GM23338 (cell line): Measurements from ENCODE around the gene TMA7B. TPM values are rescaled to one million over a fixed set of nuclear protein-coding genes. Genes with fewer than 3 reads are reported as not detected.

Source experiments
- ATAC-seq: fragments of 200-7000 bp; cut with Tn5 transposase; 3 replicates; pipeline ENCODE4 v1.9.1; 2020
- DNase-seq: peaks from one replicate; pipeline ENCODE4 v3.0.0-alpha.2; 2015; ENCODE audit warnings: low spot score
- H2AFZ ChIP-seq: fragments of 200-600 bp; sonication (generic); 2 replicates; pipeline ENCODE4 v1.8.0; 2016; ENCODE audit warnings: antibody characterized with exemption, mild to moderate bottlenecking, moderate library complexity
- H3F3A ChIP-seq: fragments of 200-600 bp; sonication (generic); replicated peaks from 2 replicates; pipeline ENCODE4 v1.8.0; 2017; ENCODE audit warnings: antibody characterized with exemption, mixed run types, low read depth
- H3K27ac ChIP-seq: fragments of 200-600 bp; sonication (generic); 2 replicates; pipeline ENCODE4 v1.6.1; 2016; ENCODE audit warnings: low read depth
- H3K27me3 ChIP-seq: fragments of 200-600 bp; sonication (generic); 2 replicates; pipeline ENCODE4 v1.8.0; 2016; ENCODE audit warnings: mild to moderate bottlenecking, mixed run types, moderate library complexity; ENCODE audit not compliant: insufficient read depth
- H3K36me3 ChIP-seq: fragments of 200-600 bp; sonication (generic); 2 replicates; pipeline ENCODE4 v1.8.0; 2016; ENCODE audit warnings: mild to moderate bottlenecking; ENCODE audit not compliant: insufficient read depth
- H3K4me1 ChIP-seq: fragments of 200-600 bp; sonication (generic); 2 replicates; pipeline ENCODE4 v1.8.0; 2016; ENCODE audit warnings: mild to moderate bottlenecking, moderate library complexity; ENCODE audit not compliant: insufficient read depth
- H3K4me2 ChIP-seq: fragments of 200-600 bp; sonication (generic); 2 replicates; pipeline ENCODE4 v1.7.1; 2017; ENCODE audit warnings: mixed run types
- H3K4me3 ChIP-seq: fragments of 200-600 bp; sonication (generic); 2 replicates; pipeline ENCODE4 v1.6.1; 2016; ENCODE audit warnings: mixed run types
- H3K79me2 ChIP-seq: fragments of 200-600 bp; sonication (generic); replicated peaks from 2 replicates; pipeline ENCODE4 v1.8.0; 2017; ENCODE audit warnings: mild to moderate bottlenecking; ENCODE audit not compliant: insufficient read depth
- H3K9me2 ChIP-seq: fragments of 200-600 bp; sonication (generic); 2 replicates; pipeline ENCODE4 v1.8.0; 2017; ENCODE audit not compliant: insufficient read depth
- H4K20me1 ChIP-seq: fragments of 200-600 bp; sonication (generic); replicated peaks from 2 replicates; pipeline ENCODE4 v1.8.0; 2017; ENCODE audit warnings: mild to moderate bottlenecking; ENCODE audit not compliant: insufficient read depth
- H3K27ac Mint-ChIP-seq: 2 replicates; pipeline ENCODE4 v1.8.0; 2020; ENCODE audit warnings: inconsistent platforms, mild to moderate bottlenecking, moderate library complexity, mixed read lengths
- H3K27me3 Mint-ChIP-seq: 3 replicates; pipeline ENCODE4 v1.8.0; 2022; ENCODE audit warnings: low read depth, mild to moderate bottlenecking, moderate library complexity, mixed read lengths, inconsistent platforms; ENCODE audit not compliant: insufficient read depth, poor library complexity
- H3K36me3 Mint-ChIP-seq: 3 replicates; pipeline ENCODE4 v1.8.0; 2021; ENCODE audit warnings: low read depth, mild to moderate bottlenecking, inconsistent platforms, moderate library complexity, mixed read lengths
- H3K4me1 Mint-ChIP-seq: 3 replicates; pipeline ENCODE4 v1.8.0; 2020; ENCODE audit warnings: mild to moderate bottlenecking, inconsistent platforms, mixed read lengths
- H3K4me3 Mint-ChIP-seq: 3 replicates; pipeline ENCODE4 v1.8.0; 2021; ENCODE audit warnings: moderate library complexity, mild to moderate bottlenecking, inconsistent platforms, mixed read lengths
- H3K9me3 Mint-ChIP-seq: 3 replicates; pipeline ENCODE4 v1.8.0; 2020; ENCODE audit warnings: moderate library complexity, mild to moderate bottlenecking, inconsistent platforms, mixed read lengths
- CTCF ChIP-seq, 2 experiments: fragments of 200-600 bp in 1 of 2; sonication (generic) in 1 of 2; conservative IDR thresholded peaks; 2 replicates each; pipeline versions ENCODE4 v1.5.1 to v1.6.1; 2016 to 2017; ENCODE audit warnings: antibody characterized with exemption in 2 of 2, low read depth in 2 of 2, mild to moderate bottlenecking in 2 of 2, moderate library complexity in 1 of 2
- ETS1 ChIP-seq: IDR thresholded peaks from 2 replicates; pipeline ENCODE4 v1.6.1; 2016; ENCODE audit warnings: antibody characterized with exemption
- EZH2phosphoT487 ChIP-seq: fragments of 200-600 bp; sonication (generic); IDR thresholded peaks from one replicate; pipeline ENCODE4 v1.8.1; 2018; ENCODE audit warnings: antibody characterized with exemption; ENCODE audit not compliant: unreplicated experiment
- JUNB ChIP-seq: IDR thresholded peaks from one replicate; pipeline ENCODE4 v1.6.1; 2016; ENCODE audit warnings: antibody characterized with exemption; ENCODE audit not compliant: unreplicated experiment
- NANOG ChIP-seq: IDR thresholded peaks from 2 replicates; pipeline ENCODE4 v1.6.1; 2016; ENCODE audit warnings: antibody characterized with exemption, borderline replicate concordance
- POLR2AphosphoS5 ChIP-seq: IDR thresholded peaks from 2 replicates; pipeline ENCODE4 v1.6.1; 2016; ENCODE audit warnings: antibody characterized with exemption, low read depth
- STAT1 ChIP-seq: IDR thresholded peaks from one replicate; pipeline ENCODE4 v1.6.1; 2016; ENCODE audit warnings: antibody characterized with exemption; ENCODE audit not compliant: unreplicated experiment
- ZNF114 ChIP-seq: fragments of 250-450 bp; sonication (Bioruptor Pico); IDR thresholded peaks from 2 replicates; pipeline ENCODE4 v1.5.0; 2020; ENCODE audit warnings: mild to moderate bottlenecking, moderate library complexity
- ZNF462 ChIP-seq: fragments of 250-450 bp; sonication (Bioruptor Pico); IDR thresholded peaks from 2 replicates; pipeline ENCODE4 v1.5.0; 2020; ENCODE audit warnings: mild to moderate bottlenecking, moderate library complexity
- polyA plus RNA-seq: library from polyadenylated mRNA; unstranded; fragments of >200 nt; fragmentation: Nextera tagmentation; extraction: Ambion mirVana; gene quantifications from 2 replicates; pipeline ENCODE4 v1.2.1, GENCODE V29; 2016
- total RNA-seq: library from RNA; depleted of rRNA; stranded (reverse); fragments of >200 nt; shearing (Covaris generic); gene quantifications from 2 replicates; pipeline ENCODE4 v1.2.3, GENCODE V29; 2014

The TMA7B gene
- total and polyA plus RNA-seq, 2 experiments from 2014 or later = not detected

GRCh38 chr22:39935116-39935515 lies 25.1 kb upstream of the TMA7B start (continued):
- TF ChIP-seq CTCF (conservative IDR thresholded peaks at IDR 0.05; ENCODE audit: low read depth in 2 of 2) (no peak), ZNF462 (CRISPR knock-in tag) (no peak), STAT1 (no peak), ETS1 (no peak), POLR2AphosphoS5 (no peak), EZH2phosphoT487 (no peak)

- Histone ChIP-seq H3K4me1 (peaks cover 28% of the 10 kb centered on the region), H3K27ac (no peak overlapping the region), H3K36me3 (no peaks in the 10 kb centered on the region), H2AFZ (no peak overlapping the region), H4K20me1 (no peaks in the 10 kb centered on the region), H3K27me3 (no peaks in the 10 kb centered on the region), H3K9me2 (no peaks in the 10 kb centered on the region), H3K4me2 (no peak overlapping the region), H3K4me3 (no peak overlapping the region), H3F3A (no peaks in the 10 kb centered on the region), H3K79me2 (no peaks in the 10 kb centered on the region)
- DNase-seq = no peak
- no peak for ATAC-seq
- Mint-ChIP-seq H3K27me3 (peaks cover 4% of the 10 kb centered on the region), H3K9me3 (no peaks in the 10 kb centered on the region), H3K4me3 (no peak overlapping the region), H3K27ac (no peak overlapping the region), H3K36me3 (no peaks in the 10 kb centered on the region), H3K4me1 (peaks cover 49% of the 10 kb centered on the region)
- TF ChIP-seq JUNB (no peak), NANOG (no peak), ZNF114 (CRISPR knock-in tag) (no peak), ETS1 (no peak), CTCF (conservative IDR thresholded peaks at IDR 0.05; ENCODE audit: low read depth in 2 of 2) (no peak)
These were observed 24.6 kb upstream of the TMA7B start for GRCh38 chr22:39935612-39936011.
